Measurements from ENCODE around the gene UBA5.

DNA sequence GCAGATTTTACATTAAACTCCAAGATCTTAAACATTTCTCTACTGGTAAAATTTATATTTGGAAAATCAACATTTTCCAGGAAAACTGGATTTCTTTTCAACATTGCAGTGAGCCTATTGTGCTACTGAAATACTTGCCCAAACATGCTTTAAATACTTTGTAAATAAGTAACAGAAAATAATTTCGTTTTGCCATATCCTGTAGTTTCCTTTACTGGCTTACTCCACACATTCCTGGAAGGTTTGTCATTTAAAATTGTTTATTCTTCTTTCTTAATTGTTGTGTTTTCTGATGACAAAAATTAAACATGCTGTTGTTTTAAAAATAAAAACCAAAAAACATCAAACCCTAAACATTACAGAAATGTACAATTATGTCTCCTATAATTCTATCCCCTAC, 22.5 kb upstream of the UBA5 start:
- TF ChIP-seq POLR2A (IDR thresholded peaks at IDR 0.05), result no peak
- TF ChIP-seq, protein P1, sequence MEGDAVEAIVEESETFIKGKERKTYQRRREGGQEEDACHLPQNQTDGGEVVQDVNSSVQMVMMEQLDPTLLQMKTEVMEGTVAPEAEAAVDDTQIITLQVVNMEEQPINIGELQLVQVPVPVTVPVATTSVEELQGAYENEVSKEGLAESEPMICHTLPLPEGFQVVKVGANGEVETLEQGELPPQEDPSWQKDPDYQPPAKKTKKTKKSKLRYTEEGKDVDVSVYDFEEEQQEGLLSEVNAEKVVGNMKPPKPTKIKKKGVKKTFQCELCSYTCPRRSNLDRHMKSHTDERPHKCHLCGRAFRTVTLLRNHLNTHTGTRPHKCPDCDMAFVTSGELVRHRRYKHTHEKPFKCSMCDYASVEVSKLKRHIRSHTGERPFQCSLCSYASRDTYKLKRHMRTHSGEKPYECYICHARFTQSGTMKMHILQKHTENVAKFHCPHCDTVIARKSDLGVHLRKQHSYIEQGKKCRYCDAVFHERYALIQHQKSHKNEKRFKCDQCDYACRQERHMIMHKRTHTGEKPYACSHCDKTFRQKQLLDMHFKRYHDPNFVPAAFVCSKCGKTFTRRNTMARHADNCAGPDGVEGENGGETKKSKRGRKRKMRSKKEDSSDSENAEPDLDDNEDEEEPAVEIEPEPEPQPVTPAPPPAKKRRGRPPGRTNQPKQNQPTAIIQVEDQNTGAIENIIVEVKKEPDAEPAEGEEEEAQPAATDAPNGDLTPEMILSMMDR (IDR thresholded peaks at IDR 0.05), result no peak

Data from Peyer's patch (tissue), 4 donors.